Hepatocyte (in vitro differentiated cells): Measurements from ENCODE around the gene RFX4. TPM values are rescaled to one million over a fixed set of nuclear protein-coding genes. Genes with fewer than 3 reads are reported as not detected.

Experiments used
- DNase-seq: peaks from one replicate; pipeline ENCODE4 v3.0.0-alpha.2; 2016; ENCODE audit warnings: low spot score
- H2AFZ ChIP-seq: fragments of 200-600 bp; sonication (generic); 2 replicates; pipeline ENCODE4 v1.6.0; 2016; ENCODE audit warnings: antibody characterized with exemption, mild to moderate bottlenecking
- H3K27ac ChIP-seq: fragments of 200-600 bp; sonication (generic); 2 replicates; pipeline ENCODE4 v1.5.1; 2016; ENCODE audit warnings: mild to moderate bottlenecking
- H3K27me3 ChIP-seq: fragments of 200-600 bp; sonication (generic); 2 replicates; pipeline ENCODE4 v1.6.1; 2016
- H3K36me3 ChIP-seq: fragments of 200-600 bp; sonication (generic); replicated peaks from 2 replicates; pipeline ENCODE4 v1.5.1; 2016; ENCODE audit warnings: low read depth; ENCODE audit not compliant: insufficient read depth
- H3K4me1 ChIP-seq: fragments of 200-600 bp; sonication (generic); 2 replicates; pipeline ENCODE4 v1.5.1; 2016; ENCODE audit warnings: mild to moderate bottlenecking, moderate library complexity; ENCODE audit not compliant: insufficient read depth
- H3K4me2 ChIP-seq: fragments of 200-600 bp; sonication (generic); 2 replicates; pipeline ENCODE4 v1.6.0; 2016
- H3K4me3 ChIP-seq: fragments of 200-600 bp; sonication (generic); 2 replicates; pipeline ENCODE4 v1.5.1; 2016; ENCODE audit warnings: mild to moderate bottlenecking
- H3K79me2 ChIP-seq: fragments of 200-600 bp; sonication (generic); 2 replicates; pipeline ENCODE4 v1.6.0; 2017; ENCODE audit warnings: mild to moderate bottlenecking
- H3K9me2 ChIP-seq: fragments of 200-600 bp; sonication (generic); replicated peaks from 2 replicates; pipeline ENCODE4 v1.6.0; 2017; ENCODE audit warnings: mild to moderate bottlenecking; ENCODE audit not compliant: insufficient read depth
- H3K9me3 ChIP-seq: fragments of 200-600 bp; sonication (generic); 2 replicates; pipeline ENCODE4 v1.5.1; 2016; ENCODE audit warnings: low read depth, mild to moderate bottlenecking
- H4K20me1 ChIP-seq: fragments of 200-600 bp; sonication (generic); 2 replicates; pipeline ENCODE4 v1.6.0; 2016; ENCODE audit warnings: mild to moderate bottlenecking; ENCODE audit not compliant: insufficient read depth, poor library complexity, severe bottlenecking
- EZH2 ChIP-seq: fragments of 200-600 bp; sonication (generic); IDR thresholded peaks from 2 replicates; pipeline ENCODE4 v1.6.1; 2016; ENCODE audit warnings: antibody characterized with exemption, mild to moderate bottlenecking, borderline replicate concordance
- EZH2phosphoT487 ChIP-seq: fragments of 200-600 bp; sonication (generic); IDR thresholded peaks from one replicate; pipeline ENCODE4 v1.6.1; 2018; ENCODE audit warnings: antibody characterized with exemption, mild to moderate bottlenecking, low read depth, moderate library complexity; ENCODE audit not compliant: unreplicated experiment, severe bottlenecking
- WGBS: methylation state at CpG from one replicate; pipeline ENCODE4 v1.1.6; 2016; ENCODE audit warnings: low lambda C conversion rate; ENCODE audit errors: missing lambda C conversion rate; 5-methylcytosine and 5-hydroxymethylcytosine counted together
- polyA plus RNA-seq: library from polyadenylated mRNA; unstranded; fragments of >200 nt; fragmentation: Nextera tagmentation; extraction: Ambion mirVana; gene quantifications from 2 replicates; pipeline ENCODE4 v1.2.1, GENCODE V29; 2016
- total RNA-seq: library from RNA; depleted of rRNA; stranded (reverse); fragments of >200 nt; gene quantifications from 2 replicates; pipeline ENCODE4 v1.2.3, GENCODE V29; 2014
- TF ChIP-seq, protein P1 (sequence below): fragments of 200-600 bp; sonication (generic); IDR thresholded peaks from 2 replicates; pipeline ENCODE4 v1.5.1; 2016; ENCODE audit warnings: antibody characterized with exemption, mild to moderate bottlenecking; ENCODE audit not compliant: poor library complexity

RFX4 gene
- total and polyA plus RNA-seq, 2 experiments from 2014 or later: not detected

DNA sequence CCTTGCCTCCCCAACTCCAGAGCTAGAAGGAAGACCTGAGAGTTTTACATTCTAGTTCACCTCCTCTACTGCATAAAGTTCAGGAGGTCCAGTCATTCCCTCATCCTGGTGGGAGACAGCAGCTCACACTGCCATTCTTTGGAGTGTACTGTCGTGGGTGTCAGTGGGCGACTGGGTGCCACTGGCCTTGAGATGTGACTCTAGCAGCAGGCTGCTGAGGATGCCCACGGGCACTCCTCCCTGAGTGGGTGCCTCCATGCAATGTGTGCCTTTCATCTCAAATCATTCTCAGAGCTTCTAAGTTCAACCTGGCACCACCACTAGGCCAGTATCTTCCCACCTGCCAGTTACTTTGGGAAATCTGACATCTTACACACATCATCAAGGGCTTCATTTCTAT, 12.5 kb downstream of the RFX4 start:
- no peaks in the 10 kb centered on the region for H3K36me3 ChIP-seq
- H3K27ac ChIP-seq: no peak overlapping the region
- no peak overlapping the region for H2AFZ ChIP-seq
- H3K9me2 ChIP-seq: no peaks in the 10 kb centered on the region
- H3K27me3 ChIP-seq: peaks cover 56% of the 10 kb centered on the region
- H3K4me2 ChIP-seq: no peak overlapping the region
- H4K20me1 ChIP-seq: no peaks in the 10 kb centered on the region
- no peak overlapping the region for H3K4me3 ChIP-seq
- H3K9me3 ChIP-seq: no peaks in the 10 kb centered on the region
- no peak for DNase-seq
- H3K4me1 ChIP-seq: no peaks in the 10 kb centered on the region
- H3K79me2 ChIP-seq: no peaks in the 10 kb centered on the region
- 85% methylated on average over 3 of the region's 3 CpGs for WGBS
- TF ChIP-seq EZH2 (no peak), EZH2phosphoT487 (no peak)
- TF ChIP-seq, protein P1, sequence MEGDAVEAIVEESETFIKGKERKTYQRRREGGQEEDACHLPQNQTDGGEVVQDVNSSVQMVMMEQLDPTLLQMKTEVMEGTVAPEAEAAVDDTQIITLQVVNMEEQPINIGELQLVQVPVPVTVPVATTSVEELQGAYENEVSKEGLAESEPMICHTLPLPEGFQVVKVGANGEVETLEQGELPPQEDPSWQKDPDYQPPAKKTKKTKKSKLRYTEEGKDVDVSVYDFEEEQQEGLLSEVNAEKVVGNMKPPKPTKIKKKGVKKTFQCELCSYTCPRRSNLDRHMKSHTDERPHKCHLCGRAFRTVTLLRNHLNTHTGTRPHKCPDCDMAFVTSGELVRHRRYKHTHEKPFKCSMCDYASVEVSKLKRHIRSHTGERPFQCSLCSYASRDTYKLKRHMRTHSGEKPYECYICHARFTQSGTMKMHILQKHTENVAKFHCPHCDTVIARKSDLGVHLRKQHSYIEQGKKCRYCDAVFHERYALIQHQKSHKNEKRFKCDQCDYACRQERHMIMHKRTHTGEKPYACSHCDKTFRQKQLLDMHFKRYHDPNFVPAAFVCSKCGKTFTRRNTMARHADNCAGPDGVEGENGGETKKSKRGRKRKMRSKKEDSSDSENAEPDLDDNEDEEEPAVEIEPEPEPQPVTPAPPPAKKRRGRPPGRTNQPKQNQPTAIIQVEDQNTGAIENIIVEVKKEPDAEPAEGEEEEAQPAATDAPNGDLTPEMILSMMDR: no peak

DNA sequence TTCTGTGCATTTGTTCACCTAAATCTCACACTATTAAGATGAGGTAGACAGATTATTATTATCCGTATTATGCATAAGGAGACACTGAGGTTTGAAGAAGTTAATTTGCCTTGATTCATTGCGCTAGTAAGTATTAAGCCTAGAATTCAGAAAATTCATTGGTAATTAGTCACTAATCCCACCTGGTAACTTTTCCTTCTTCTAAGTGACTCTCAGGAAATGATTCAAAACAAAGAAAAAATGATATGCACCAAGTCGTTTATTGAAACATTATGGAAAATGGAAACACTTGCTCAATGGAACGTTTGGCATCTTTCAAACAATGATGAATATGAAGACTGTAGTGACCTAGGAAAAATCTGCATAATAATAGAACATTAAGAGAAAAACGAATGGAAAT, 15.2 kb downstream of the RFX4 start:
- Histone ChIP-seq H3K36me3 (no peaks in the 10 kb centered on the region), H3K4me2 (no peak overlapping the region), H2AFZ (no peak overlapping the region), H3K27me3 (peaks cover 30% of the 10 kb centered on the region), H3K4me3 (no peak overlapping the region), H3K27ac (no peak overlapping the region), H3K79me2 (no peaks in the 10 kb centered on the region), H4K20me1 (no peaks in the 10 kb centered on the region), H3K9me3 (no peaks in the 10 kb centered on the region), H3K9me2 (no peaks in the 10 kb centered on the region), H3K4me1 (no peaks in the 10 kb centered on the region)
- TF ChIP-seq, protein P1: no peak
- TF ChIP-seq EZH2 (no peak), EZH2phosphoT487 (no peak)
- no peak for DNase-seq
- 74% methylated on average over 5 of the region's 5 CpGs for WGBS

DNA sequence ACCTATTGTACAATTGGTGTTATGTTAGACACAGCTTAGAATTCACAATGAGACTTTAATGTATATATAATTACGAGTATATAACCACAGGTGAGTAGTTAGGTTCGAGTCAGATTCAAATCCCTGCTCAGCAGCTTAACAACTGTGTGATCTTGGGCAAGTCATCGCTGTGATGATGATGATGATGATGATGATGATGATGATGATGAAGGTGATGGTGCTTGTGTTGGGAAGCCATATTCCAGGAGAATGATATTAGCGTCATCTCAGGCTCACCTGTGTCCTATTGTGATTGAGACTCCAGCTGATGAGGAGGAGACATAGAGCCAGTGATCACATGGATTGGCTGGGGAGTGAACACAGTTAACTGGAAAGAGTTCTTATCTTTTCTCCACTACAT, 16.5 kb downstream of the RFX4 start:
- Histone ChIP-seq H4K20me1 (no peaks in the 10 kb centered on the region), H3K79me2 (no peaks in the 10 kb centered on the region), H3K4me2 (no peak overlapping the region), H3K4me3 (no peak overlapping the region), H3K9me2 (no peaks in the 10 kb centered on the region), H3K36me3 (no peaks in the 10 kb centered on the region), H3K9me3 (no peaks in the 10 kb centered on the region), H3K27ac (no peak overlapping the region), H3K27me3 (peaks cover 18% of the 10 kb centered on the region), H2AFZ (no peak overlapping the region), H3K4me1 (no peaks in the 10 kb centered on the region)
- TF ChIP-seq EZH2: no peak
- TF ChIP-seq, protein P1: no peak
- TF ChIP-seq EZH2phosphoT487: no peak
- DNase-seq: no peak
- 95% methylated on average over 4 of the region's 4 CpGs for WGBS

DNA sequence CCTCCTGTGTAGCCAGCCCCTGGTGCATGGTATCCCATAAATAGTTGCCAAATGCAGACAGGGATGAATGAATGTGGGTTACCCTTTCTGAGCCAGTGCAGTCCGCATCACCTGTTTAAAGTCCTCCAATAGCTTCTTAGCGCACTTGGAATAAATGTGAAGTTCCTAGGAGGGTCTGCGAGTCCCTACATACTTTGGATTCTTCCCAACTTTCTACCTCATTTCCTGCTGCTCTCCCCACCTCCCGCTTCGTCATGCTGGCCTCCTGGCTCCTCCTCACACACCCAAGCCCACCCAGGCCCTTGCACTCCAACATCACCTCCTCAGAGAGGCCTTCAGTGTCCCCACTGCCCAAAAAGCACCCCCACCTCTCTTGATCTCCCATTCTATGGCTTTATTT, 17.7 kb downstream of the RFX4 start:
- DNase-seq: no peak
- whole genome bisulfite sequencing: 84% methylated on average over 5 of the region's 5 CpGs

More for the DNA sequence above, 17.7 kb downstream of the RFX4 start:
- TF ChIP-seq EZH2 (no peak), EZH2phosphoT487 (no peak)
- TF ChIP-seq, protein P1: no peak
- Histone ChIP-seq H3K9me3 (no peaks in the 10 kb centered on the region), H3K27me3 (peaks cover 7% of the 10 kb centered on the region), H2AFZ (no peak overlapping the region), H3K9me2 (no peaks in the 10 kb centered on the region), H3K4me2 (no peak overlapping the region), H3K36me3 (no peaks in the 10 kb centered on the region), H3K4me1 (no peaks in the 10 kb centered on the region), H3K27ac (no peak overlapping the region), H3K4me3 (no peak overlapping the region), H3K79me2 (no peaks in the 10 kb centered on the region), H4K20me1 (no peaks in the 10 kb centered on the region)
